ENCODE results near the gene PGBD5. TPM values are rescaled to one million over a fixed set of nuclear protein-coding genes. Genes with fewer than 3 reads are reported as not detected.
A peak's percentile ranks its signal among the peaks of the same experiment; 100 is the strongest.

The PGBD5 gene
- total RNA-seq, 1 donor from 2014 or later: 1.0 TPM

DNA sequence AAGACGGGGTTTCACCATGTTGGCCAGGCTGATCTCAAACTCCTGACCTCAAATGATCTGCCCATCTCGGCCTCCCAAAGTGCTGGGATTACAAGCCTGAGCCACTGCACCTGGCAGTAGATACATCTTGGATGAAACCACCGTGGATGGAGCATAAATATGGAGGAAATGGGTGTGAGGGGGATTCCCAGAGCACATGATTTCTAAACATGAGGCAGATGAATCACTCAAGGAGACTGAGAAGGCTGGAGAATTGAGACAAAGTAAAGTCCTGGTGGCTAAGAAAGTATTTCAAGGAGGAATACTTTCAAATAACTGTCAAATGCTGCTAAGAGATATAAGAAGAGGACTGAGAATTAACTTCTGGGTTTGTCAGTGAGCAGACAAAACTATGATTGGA, 5.4 kb upstream of the PGBD5 start:
- peaks cover 25% of the 10 kb centered on the region for H3K27me3 Mint-ChIP-seq (ENCODE audit: unreplicated experiment)
- no peak overlapping the region for H3K4me3 Mint-ChIP-seq (ENCODE audit: unreplicated experiment)
- H3K4me1 Mint-ChIP-seq (ENCODE audit: unreplicated experiment): peaks cover 4% of the 10 kb centered on the region
- no peaks in the 10 kb centered on the region for H3K9me3 Mint-ChIP-seq (ENCODE audit: unreplicated experiment)
- no peak for DNase-seq (ENCODE audit: extremely low spot score, unreplicated experiment)
- TF ChIP-seq, protein P1, sequence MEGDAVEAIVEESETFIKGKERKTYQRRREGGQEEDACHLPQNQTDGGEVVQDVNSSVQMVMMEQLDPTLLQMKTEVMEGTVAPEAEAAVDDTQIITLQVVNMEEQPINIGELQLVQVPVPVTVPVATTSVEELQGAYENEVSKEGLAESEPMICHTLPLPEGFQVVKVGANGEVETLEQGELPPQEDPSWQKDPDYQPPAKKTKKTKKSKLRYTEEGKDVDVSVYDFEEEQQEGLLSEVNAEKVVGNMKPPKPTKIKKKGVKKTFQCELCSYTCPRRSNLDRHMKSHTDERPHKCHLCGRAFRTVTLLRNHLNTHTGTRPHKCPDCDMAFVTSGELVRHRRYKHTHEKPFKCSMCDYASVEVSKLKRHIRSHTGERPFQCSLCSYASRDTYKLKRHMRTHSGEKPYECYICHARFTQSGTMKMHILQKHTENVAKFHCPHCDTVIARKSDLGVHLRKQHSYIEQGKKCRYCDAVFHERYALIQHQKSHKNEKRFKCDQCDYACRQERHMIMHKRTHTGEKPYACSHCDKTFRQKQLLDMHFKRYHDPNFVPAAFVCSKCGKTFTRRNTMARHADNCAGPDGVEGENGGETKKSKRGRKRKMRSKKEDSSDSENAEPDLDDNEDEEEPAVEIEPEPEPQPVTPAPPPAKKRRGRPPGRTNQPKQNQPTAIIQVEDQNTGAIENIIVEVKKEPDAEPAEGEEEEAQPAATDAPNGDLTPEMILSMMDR (IDR thresholded peaks at IDR 0.05): no peak
- H3K36me3 Mint-ChIP-seq (ENCODE audit: unreplicated experiment): no peaks in the 10 kb centered on the region
- H3K27ac Mint-ChIP-seq (ENCODE audit: unreplicated experiment): no peak overlapping the region

GRCh38 chr1:230430499-230430898, 4.4 kb upstream of the PGBD5 start:
- H3K4me3 Mint-ChIP-seq (ENCODE audit: unreplicated experiment): no peak overlapping the region
- H3K36me3 Mint-ChIP-seq (ENCODE audit: unreplicated experiment): no peaks in the 10 kb centered on the region
- no peak for DNase-seq (ENCODE audit: extremely low spot score, unreplicated experiment)
- H3K27ac Mint-ChIP-seq (ENCODE audit: unreplicated experiment): no peak overlapping the region
- TF ChIP-seq, protein P1 (IDR thresholded peaks at IDR 0.05): no peak
- peaks cover 4% of the 10 kb centered on the region for H3K4me1 Mint-ChIP-seq (ENCODE audit: unreplicated experiment)
- no peaks in the 10 kb centered on the region for H3K9me3 Mint-ChIP-seq (ENCODE audit: unreplicated experiment)
- peaks cover 25% of the 10 kb centered on the region for H3K27me3 Mint-ChIP-seq (ENCODE audit: unreplicated experiment)

DNA sequence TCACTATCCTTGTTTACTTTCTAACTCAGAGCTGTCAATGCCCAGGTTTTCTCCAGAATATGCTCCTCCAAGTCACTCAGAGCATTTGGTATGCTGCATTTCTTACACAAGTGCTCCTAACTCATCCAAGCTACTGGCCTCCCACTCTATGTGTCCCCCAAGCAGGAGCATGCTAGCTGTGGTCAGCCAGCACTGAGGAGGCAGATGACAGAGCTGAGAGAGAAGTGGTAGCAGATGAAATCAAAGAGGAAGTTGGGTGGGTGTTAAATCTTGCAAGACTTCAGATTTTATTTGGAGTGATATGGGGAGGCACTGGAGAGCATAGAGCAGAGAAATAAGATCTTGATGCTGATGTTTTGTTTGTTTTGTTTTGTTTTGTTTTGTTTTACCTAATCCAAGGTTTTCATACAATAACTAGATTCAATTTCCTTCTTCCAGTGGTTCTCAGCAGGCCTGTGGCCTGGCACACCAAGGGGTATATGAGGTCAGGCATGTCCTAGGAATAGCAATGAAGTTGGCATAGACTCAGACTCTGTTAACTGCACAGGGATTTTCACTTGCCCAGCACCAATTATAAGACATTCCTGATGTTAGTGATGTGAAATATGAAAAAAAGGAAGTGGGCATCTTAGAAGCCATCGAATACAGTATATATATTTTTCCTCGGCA, 3.1 kb upstream of the PGBD5 start:
- DNase-seq (ENCODE audit: extremely low spot score, unreplicated experiment): no peak
- Mint-ChIP-seq H3K27ac (ENCODE audit: unreplicated experiment) (no peak overlapping the region), H3K9me3 (ENCODE audit: unreplicated experiment) (no peaks in the 10 kb centered on the region), H3K36me3 (ENCODE audit: unreplicated experiment) (no peaks in the 10 kb centered on the region), H3K4me1 (ENCODE audit: unreplicated experiment) (peaks cover 12% of the 10 kb centered on the region), H3K27me3 (ENCODE audit: unreplicated experiment) (peaks cover 37% of the 10 kb centered on the region), H3K4me3 (ENCODE audit: unreplicated experiment) (no peak overlapping the region)
- TF ChIP-seq, protein P1 (IDR thresholded peaks at IDR 0.05): no peak

GRCh38 chr1:230427981-230428380, 1.8 kb upstream of the PGBD5 start:
- TF ChIP-seq, protein P1 (IDR thresholded peaks at IDR 0.05): no peak
- Mint-ChIP-seq H3K27ac (ENCODE audit: unreplicated experiment) (no peak overlapping the region), H3K27me3 (ENCODE audit: unreplicated experiment) (peaks cover 49% of the 10 kb centered on the region), H3K4me3 (ENCODE audit: unreplicated experiment) (no peak overlapping the region), H3K36me3 (ENCODE audit: unreplicated experiment) (no peaks in the 10 kb centered on the region), H3K4me1 (ENCODE audit: unreplicated experiment) (peaks cover 12% of the 10 kb centered on the region), H3K9me3 (ENCODE audit: unreplicated experiment) (no peaks in the 10 kb centered on the region)
- no peak for DNase-seq (ENCODE audit: extremely low spot score, unreplicated experiment)

GRCh38 chr1:230427094-230427876, 1.2 kb upstream of the PGBD5 start:
- H3K4me1 Mint-ChIP-seq (ENCODE audit: unreplicated experiment): peaks cover 14% of the 10 kb centered on the region
- H3K4me3 Mint-ChIP-seq (ENCODE audit: unreplicated experiment): peak overlapping the region; percentile 56
- no peak for DNase-seq (ENCODE audit: extremely low spot score, unreplicated experiment)
- TF ChIP-seq, protein P1 (IDR thresholded peaks at IDR 0.05): no peak
- peaks cover 56% of the 10 kb centered on the region for H3K27me3 Mint-ChIP-seq (ENCODE audit: unreplicated experiment)
- H3K27ac Mint-ChIP-seq (ENCODE audit: unreplicated experiment): no peak overlapping the region
- H3K9me3 Mint-ChIP-seq (ENCODE audit: unreplicated experiment): no peaks in the 10 kb centered on the region
- no peaks in the 10 kb centered on the region for H3K36me3 Mint-ChIP-seq (ENCODE audit: unreplicated experiment)
